Ascending aorta (tissue), 2 donors: ENCODE measurements around the gene SRP68. TPM values are rescaled to one million over a fixed set of nuclear protein-coding genes. Genes with fewer than 3 reads are reported as not detected.

Source experiments
- DNase-seq, 2 donors: peaks; one replicate each; pipeline ENCODE4 v3.0.0-alpha.2; 2019; ENCODE audit warnings: low spot score in 2 of 2
- H3K27ac ChIP-seq, 2 donors: fragments of 200-600 bp; sonication (generic); one replicate each; pipeline ENCODE4 v1.5.1; 2016 to 2017; ENCODE audit warnings: mild to moderate bottlenecking in 1 of 2
- H3K27me3 ChIP-seq: fragments of 200-600 bp; sonication (generic); one replicate; pipeline ENCODE4 v1.5.1; 2017
- H3K36me3 ChIP-seq, 2 donors: fragments of 200-600 bp; sonication (generic); one replicate each; pipeline ENCODE4 v1.5.1; 2016
- H3K4me1 ChIP-seq, 2 donors: fragments of 200-600 bp; sonication (generic); one replicate each; pipeline ENCODE4 v1.5.1; 2016 to 2017; ENCODE audit warnings: mild to moderate bottlenecking in 1 of 2
- H3K4me3 ChIP-seq, 2 donors: fragments of 200-600 bp; sonication (generic); one replicate each; pipeline ENCODE4 v1.5.1; 2016 to 2017; ENCODE audit warnings: mild to moderate bottlenecking in 1 of 2
- H3K9me3 ChIP-seq, 2 donors: fragments of 200-600 bp; sonication (generic); one replicate each; pipeline ENCODE4 v1.5.1; 2016
- CTCF ChIP-seq, 3 experiments: fragments of 200-600 bp in 2 of 3; fragments of 450-650 bp in 1 of 3; sonication (generic) in 2 of 3; IDR thresholded peaks; one replicate each; pipeline ENCODE4 v1.5.1; 2016 to 2019; ENCODE audit warnings: antibody characterized with exemption in 3 of 3, mild to moderate bottlenecking in 1 of 3, moderate library complexity in 1 of 3
- intact Hi-C: fragments of 100-400 bp; cut with DNase I; formaldehyde crosslinking; loops from one replicate; pipeline ENCODE4 v1.15.1; 2023
- total RNA-seq: library from RNA; depleted of rRNA; stranded (reverse); fragments of >200 nt; gene quantifications from one replicate; pipeline ENCODE4 v1.1.0, GENCODE V29; 2016

SRP68 gene
- total RNA-seq, 1 donor from 2014 or later = 15.6 TPM

DNA sequence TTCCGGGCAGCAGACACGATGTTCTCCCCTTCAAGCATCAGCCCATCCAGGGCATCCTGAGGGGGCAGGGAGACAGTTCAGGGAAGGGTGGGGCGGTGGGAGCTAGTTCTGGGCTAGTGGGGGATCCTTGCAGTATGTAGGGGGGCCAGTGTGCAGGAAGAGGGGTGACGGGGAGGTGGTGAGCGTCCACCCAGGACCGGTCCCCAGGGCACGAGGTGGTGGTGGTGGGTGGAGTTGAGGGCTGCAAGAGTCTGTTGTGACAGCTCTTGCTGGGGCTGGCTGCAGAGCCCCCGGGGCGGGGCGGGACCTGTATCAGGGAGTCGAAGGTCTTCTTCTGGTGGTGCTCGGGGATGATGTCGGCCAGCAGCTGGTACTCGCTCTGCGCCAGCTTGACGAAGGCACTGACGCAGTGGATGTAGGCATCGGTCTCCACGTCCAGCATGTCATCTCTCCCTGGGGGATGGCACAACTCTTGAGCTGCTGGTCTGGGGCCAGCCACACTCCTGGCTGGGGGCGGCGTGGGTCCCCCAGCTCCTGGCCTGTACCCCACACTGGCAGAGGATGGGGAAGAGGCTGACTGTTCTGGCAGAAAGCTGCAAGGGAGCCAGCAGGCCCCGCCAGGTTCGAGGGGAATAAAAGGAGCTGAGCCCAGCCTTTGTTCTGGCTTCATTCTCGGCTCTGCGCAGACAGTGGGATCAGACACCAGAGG lies 16.7 kb upstream of the SRP68 start:
- Histone ChIP-seq H3K4me1 (no peaks in the 10 kb centered on the region), H3K27ac (no peak overlapping the region), H3K27me3 (no peaks in the 10 kb centered on the region), H3K9me3 (no peaks in the 10 kb centered on the region), H3K36me3 (peaks cover 96 to 98% of the 10 kb centered on the region in 2 donors), H3K4me3 (no peak overlapping the region)
- no peak for TF ChIP-seq CTCF (IDR thresholded peaks at IDR 0.05)
- no peak for DNase-seq
- intact Hi-C loops = no loop called here

- H3K27me3 ChIP-seq = no peaks in the 10 kb centered on the region
- no peak overlapping the region for H3K4me3 ChIP-seq
- no peak overlapping the region for H3K27ac ChIP-seq
- no peaks in the 10 kb centered on the region for H3K4me1 ChIP-seq
- intact Hi-C loops = no loop called here
- peaks cover 95 to 98% of the 10 kb centered on the region in 2 donors for H3K36me3 ChIP-seq
- DNase-seq = no peak
- no peaks in the 10 kb centered on the region for H3K9me3 ChIP-seq
- TF ChIP-seq CTCF (IDR thresholded peaks at IDR 0.05) = no peak
Measured at GRCh38 chr17:76088041-76088867, 15.9 kb upstream of the SRP68 start.

- Histone ChIP-seq H3K27me3 (no peaks in the 10 kb centered on the region), H3K4me3 (no peak overlapping the region), H3K9me3 (no peaks in the 10 kb centered on the region), H3K27ac (no peak overlapping the region), H3K36me3 (peaks cover 92 to 96% of the 10 kb centered on the region in 2 donors), H3K4me1 (no peaks in the 10 kb centered on the region)
- DNase-seq = no peak
- no peak for TF ChIP-seq CTCF (IDR thresholded peaks at IDR 0.05)
- intact Hi-C loops = no loop called here
Measured at GRCh38 chr17:76087531-76087930, 15.2 kb upstream of the SRP68 start.

DNA sequence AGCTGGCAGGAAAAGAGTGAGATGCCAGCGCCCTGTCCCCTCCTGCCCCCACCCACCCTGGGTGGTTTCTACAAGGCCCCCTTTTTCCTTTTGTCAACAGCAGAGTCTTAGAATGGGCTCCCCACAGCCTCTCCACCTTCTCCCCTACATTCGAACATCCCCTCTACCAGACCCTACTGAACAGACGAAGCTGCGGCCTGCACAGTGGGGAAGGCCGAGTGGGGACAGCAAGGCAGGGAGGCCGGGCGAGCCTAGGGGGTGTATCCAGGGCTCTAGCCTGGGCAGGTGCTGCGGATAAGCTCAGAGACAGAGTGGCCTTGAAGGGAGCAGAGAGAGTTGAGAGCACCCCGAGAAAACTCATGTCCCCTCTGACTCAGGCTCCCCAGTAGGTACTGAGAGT lies 14.1 kb upstream of the SRP68 start:
- intact Hi-C loops = no loop called here
- DNase-seq = no peak

DNA sequence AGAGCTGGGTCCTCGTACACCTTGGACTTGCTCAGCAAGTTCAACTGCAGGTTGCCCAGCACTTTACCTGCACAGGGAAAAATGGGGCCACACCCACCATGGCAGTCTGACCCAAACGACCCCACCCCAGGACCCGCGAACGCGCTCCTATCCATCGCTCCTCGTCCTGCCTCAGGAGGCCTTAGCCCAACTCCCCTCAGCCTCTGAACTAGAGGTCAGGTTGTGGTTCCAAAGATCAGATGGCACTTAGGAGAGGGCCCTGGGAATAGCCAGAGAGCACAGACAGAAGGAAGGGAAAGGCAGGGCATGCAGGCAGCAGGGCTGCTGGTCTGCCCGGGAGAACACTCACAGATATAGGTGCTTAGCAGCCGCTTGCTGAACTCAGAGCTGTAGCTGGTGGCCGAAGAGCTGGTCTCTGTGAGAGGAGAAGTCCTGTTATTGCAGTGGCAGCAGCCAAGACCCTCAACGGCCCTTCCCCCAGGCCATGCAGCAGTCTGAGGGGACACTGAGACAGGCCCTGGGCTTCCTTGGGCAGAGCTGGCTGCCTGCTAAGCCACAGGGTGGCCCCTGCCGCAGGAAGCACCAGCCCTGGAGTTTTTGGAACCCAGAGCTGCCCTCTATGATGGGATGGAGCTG lies 13.5 kb upstream of the SRP68 start:
- H3K27me3 ChIP-seq = no peaks in the 10 kb centered on the region
- H3K4me3 ChIP-seq = no peak overlapping the region
- no peak for DNase-seq
- H3K9me3 ChIP-seq = no peaks in the 10 kb centered on the region
- intact Hi-C loops = no loop called here
- no peak for TF ChIP-seq CTCF (IDR thresholded peaks at IDR 0.05)
- no peaks in the 10 kb centered on the region for H3K4me1 ChIP-seq
- peaks cover 75 to 81% of the 10 kb centered on the region in 2 donors for H3K36me3 ChIP-seq
- H3K27ac ChIP-seq = no peak overlapping the region

More for the DNA sequence above, 14.1 kb upstream of the SRP68 start:
- Histone ChIP-seq H3K27me3 (no peaks in the 10 kb centered on the region), H3K4me1 (no peaks in the 10 kb centered on the region), H3K9me3 (no peaks in the 10 kb centered on the region), H3K36me3 (peaks cover 80 to 86% of the 10 kb centered on the region in 2 donors), H3K27ac (no peak overlapping the region), H3K4me3 (no peak overlapping the region)
- no peak for TF ChIP-seq CTCF (IDR thresholded peaks at IDR 0.05)
